SK-N-MC (cell line): ENCODE data around the gene SSC5D.
A peak's percentile ranks its signal among the peaks of the same experiment; 100 is the strongest.

Source experiments
- EZH2 ChIP-seq: fragments of 200-600 bp; sonication (generic); IDR thresholded peaks from one replicate; pipeline ENCODE4 v1.6.1; 2017; ENCODE audit warnings: antibody characterized with exemption
- FOXP2 ChIP-seq: optimal IDR thresholded peaks from 2 replicates; pipeline ENCODE3; 2011; ENCODE audit warnings: mild to moderate bottlenecking, moderate library complexity; ENCODE audit not compliant: insufficient read depth; ENCODE audit errors: extremely low read length, control extremely low read depth
- POLR2AphosphoS5 ChIP-seq: IDR thresholded peaks from 2 replicates; pipeline ENCODE4 v1.6.1; 2012; ENCODE audit warnings: mild to moderate bottlenecking, low read depth, low read length, borderline replicate concordance

DNA sequence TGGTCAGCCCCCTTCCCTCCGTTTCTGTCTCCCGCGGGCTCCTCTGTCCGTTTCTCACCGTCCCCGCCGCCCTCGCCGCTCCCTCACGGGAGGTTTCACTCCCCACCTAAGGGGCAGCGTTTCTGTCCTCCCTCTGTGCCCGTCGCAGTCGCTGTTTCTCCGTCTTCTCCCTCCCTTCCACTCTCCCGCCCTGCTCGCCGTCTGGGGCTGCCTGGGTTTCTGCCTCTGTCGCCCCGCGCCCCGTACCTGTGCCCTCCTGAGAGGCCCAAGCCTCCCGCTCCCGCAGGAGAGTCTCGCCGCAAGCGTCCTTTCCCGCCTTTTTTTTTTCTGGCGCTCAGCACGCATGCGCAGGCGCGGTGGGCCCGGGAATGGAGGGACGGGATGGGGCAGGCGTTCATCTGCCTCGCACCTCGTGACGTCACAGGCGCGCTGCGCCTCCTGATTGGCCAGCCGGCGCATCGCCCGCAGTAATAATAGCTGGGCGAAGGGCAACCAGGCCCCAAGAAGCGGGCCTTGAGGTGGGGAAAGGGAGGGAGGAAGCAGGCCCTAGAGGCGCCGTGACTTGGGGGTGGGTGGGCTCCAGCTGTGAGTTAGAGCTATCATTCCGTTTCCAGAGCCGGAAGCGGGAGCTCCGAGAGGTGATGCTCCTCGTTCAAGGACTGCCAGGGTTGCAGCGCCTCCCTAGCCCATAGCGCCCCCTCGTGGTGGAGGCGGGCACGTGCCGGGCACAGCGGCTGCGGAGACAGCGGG lies 15.4 kb downstream of the SSC5D start:
- TF ChIP-seq EZH2 (no peak), POLR2AphosphoS5 (no peak), FOXP2 (peak; percentile 35)
